Common myeloid progenitor, CD34-positive (primary cell): Measurements from ENCODE around the gene MAN1C1.
A peak's percentile ranks its signal among the peaks of the same experiment; 100 is the strongest.
"Not testable (repeated sequence)": the region's sequence is repeated elsewhere in the genome, so short reads cannot be mapped to it uniquely, and the experiment has no call there.

Experiments
- CTCF ChIA-PET: fragments of 350-600 bp; sonication (Branson Sonifier 250); formaldehyde crosslinking; loops from one replicate; lab custom pipeline; 2021; ENCODE audit warnings: antibody characterized with exemption; lab: Charles Lee
- POLR2A ChIA-PET: fragments of 350-600 bp; sonication (Branson Sonifier 250); formaldehyde crosslinking; loops from one replicate; lab custom pipeline; 2021; ENCODE audit warnings: antibody characterized with exemption; lab: Charles Lee
- DNase-seq, 3 donors: peaks; one replicate each; pipeline versions ENCODE4 v3.0.0 to v3.0.0-alpha.2; 2013
- H3K27ac ChIP-seq, 2 experiments: 1 replicate in 1 of 2; 2 replicates in 1 of 2; pipeline ENCODE4 v1.7.0; 2013; ENCODE audit warnings: inconsistent platforms in 2 of 2, low read length in 2 of 2, mild to moderate bottlenecking in 2 of 2, low read depth in 1 of 2, moderate library complexity in 1 of 2; ENCODE audit not compliant: severe bottlenecking in 2 of 2, insufficient read depth in 1 of 2, poor library complexity in 1 of 2
- H3K27me3 ChIP-seq, 5 experiments: replicated peaks in 2 of 5; 1 replicate in 3 of 5; 2 replicates in 2 of 5; pipeline versions ENCODE4 v1.6.1 to v1.7.0; 2013; ENCODE audit warnings: low read length in 4 of 5, mild to moderate bottlenecking in 2 of 5, moderate library complexity in 2 of 5, inconsistent platforms in 1 of 5; ENCODE audit not compliant: insufficient read depth in 5 of 5, control insufficient read depth in 4 of 5
- H3K36me3 ChIP-seq, 4 experiments: 1 replicate in 2 of 4; 2 replicates in 2 of 4; pipeline versions ENCODE4 v1.6.1 to v1.7.0; 2013; ENCODE audit warnings: low read length in 3 of 4, control low read depth in 1 of 4, mild to moderate bottlenecking in 1 of 4; ENCODE audit not compliant: control insufficient read depth in 4 of 4, insufficient read depth in 4 of 4
- H3K4me1 ChIP-seq, 4 experiments: 1 replicate in 3 of 4; 2 replicates in 1 of 4; pipeline versions ENCODE4 v1.6.1 to v1.7.1; 2013; ENCODE audit warnings: low read length in 3 of 4, mild to moderate bottlenecking in 3 of 4, control low read depth in 1 of 4, inconsistent platforms in 1 of 4, moderate library complexity in 1 of 4; ENCODE audit not compliant: control insufficient read depth in 4 of 4, insufficient read depth in 4 of 4; ENCODE audit errors: control extremely low read depth in 1 of 4
- H3K4me3 ChIP-seq, 7 experiments: 1 replicate in 4 of 7; 2 replicates in 3 of 7; pipeline versions ENCODE4 v1.5.1 to v1.7.0; 2013; ENCODE audit warnings: mild to moderate bottlenecking in 7 of 7, low read length in 6 of 7, moderate library complexity in 6 of 7, inconsistent platforms in 2 of 7, low read depth in 2 of 7, control low read depth in 1 of 7; ENCODE audit not compliant: insufficient read depth in 4 of 7, control insufficient read depth in 1 of 7; ENCODE audit errors: extremely low read depth in 1 of 7
- H3K9me3 ChIP-seq, 5 experiments: 1 replicate in 4 of 5; 2 replicates in 1 of 5; pipeline versions ENCODE4 v1.6.1 to v1.7.1; 2013; ENCODE audit warnings: low read length in 4 of 5, mild to moderate bottlenecking in 2 of 5, inconsistent platforms in 1 of 5, low read depth in 1 of 5, moderate library complexity in 1 of 5; ENCODE audit not compliant: control insufficient read depth in 4 of 5, insufficient read depth in 2 of 5; ENCODE audit errors: control extremely low read depth in 1 of 5
- WGBS: methylation state at CpG from one replicate; pipeline ENCODE4 v1.1.5; 2013; ENCODE audit not compliant: insufficient coverage; 5-methylcytosine and 5-hydroxymethylcytosine counted together

The MAN1C1 gene

DNA sequence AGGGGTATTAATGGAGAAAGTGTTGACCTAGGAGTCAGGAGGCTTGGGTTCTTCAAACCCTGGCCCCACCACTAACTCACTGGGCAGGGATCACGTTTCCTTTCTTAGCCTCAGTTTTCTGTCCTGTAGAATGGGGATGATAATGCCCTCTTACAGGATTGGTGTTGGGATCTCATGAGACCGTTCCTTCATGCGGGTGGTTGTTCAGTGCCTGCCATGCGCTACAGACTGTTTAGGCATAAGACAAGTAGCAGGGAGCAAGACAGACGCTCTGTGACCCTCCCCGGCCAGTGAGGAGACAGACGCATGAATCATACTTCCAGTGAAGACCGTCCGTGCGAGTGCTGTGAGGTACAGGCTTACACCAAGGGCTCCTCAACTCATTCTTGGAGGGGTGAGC lies 81.7 kb downstream of the MAN1C1 start:
- Histone ChIP-seq H3K4me1 (peaks cover 0 to 6% (median under 1%) of the 10 kb centered on the region in 4 experiments), H3K27me3 (no peaks in the 10 kb centered on the region), H3K36me3 (no peaks in the 10 kb centered on the region), H3K9me3 (no peaks in the 10 kb centered on the region), H3K4me3 (no peak overlapping the region), H3K27ac (no peak overlapping the region)
- CTCF ChIA-PET = interaction anchor here (0.7 to 1.5 kb wide), 5 partner anchors 23 to 87 kb away, joined by 3 to 4 read pairs (median 3); no protein-coding TSS in a partner anchor
- 100% methylated on average over 10 of the region's 10 CpGs for WGBS
- DNase-seq = no peak
- POLR2A ChIA-PET = no interaction called here

GRCh38 chr1:25699059-25699458 lies 82.5 kb downstream of the MAN1C1 start:
- CTCF ChIA-PET = interaction anchor here (0.6 to 1.5 kb wide), 10 partner anchors 14 to 112 kb away, joined by 3 to 4 read pairs (median 3); no protein-coding TSS in a partner anchor

GRCh38 chr1:25699500-25700143 lies 83.0 kb downstream of the MAN1C1 start:
- Histone ChIP-seq H3K36me3 (no peaks in the 10 kb centered on the region), H3K4me1 (peaks cover 0 to 11% (median 6%) of the 10 kb centered on the region in 4 experiments), H3K9me3 (no peaks in the 10 kb centered on the region), H3K27me3 (no peaks in the 10 kb centered on the region), H3K27ac (no peak overlapping the region), H3K4me3 (no peak overlapping the region)
- 97% methylated on average over 9 of the region's 10 CpGs for WGBS
- DNase-seq = no peak
- ChIA-PET CTCF (interaction anchor here (0.6 to 1.5 kb wide), 8 partner anchors 15 to 111 kb away, joined by 3 to 4 read pairs (median 3); no protein-coding TSS in a partner anchor), POLR2A (no interaction called here)

More at GRCh38 chr1:25699059-25699458, 82.5 kb downstream of the MAN1C1 start:
- DNase-seq, H3K4me3 ChIP-seq, POLR2A ChIA-PET, H3K36me3 ChIP-seq, H3K9me3 ChIP-seq, H3K27me3 ChIP-seq, H3K27ac ChIP-seq, H3K4me1 ChIP-seq: not testable (repeated sequence)
- WGBS = 96% methylated on average over 7 of the region's 8 CpGs

DNA sequence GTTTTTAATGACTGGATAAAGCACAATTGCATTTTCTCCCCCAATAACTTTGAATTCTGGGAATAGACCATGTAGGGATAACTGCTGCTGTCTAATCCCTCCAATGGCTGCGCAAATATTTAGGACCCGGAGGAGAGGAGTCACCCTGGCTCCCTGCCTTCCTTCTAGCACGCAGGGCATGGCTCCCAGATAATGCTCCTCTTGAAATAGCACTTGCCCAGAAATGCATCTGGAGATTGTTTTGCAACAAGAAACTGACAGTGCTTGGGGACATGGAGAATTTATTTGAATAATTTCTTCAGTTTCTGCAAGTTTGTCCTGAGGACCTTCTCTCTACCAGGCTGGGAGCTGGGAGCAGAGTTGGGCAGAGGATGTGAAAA lies 83.5 kb downstream of the MAN1C1 start:
- Histone ChIP-seq H3K4me3 (no peak overlapping the region), H3K27me3 (no peaks in the 10 kb centered on the region), H3K4me1 (peaks cover 0 to 11% (median 7%) of the 10 kb centered on the region in 4 experiments), H3K9me3 (no peaks in the 10 kb centered on the region), H3K36me3 (no peaks in the 10 kb centered on the region), H3K27ac (no peak overlapping the region)
- CTCF ChIA-PET = interaction anchor here (1.3 kb wide), 1 partner anchor 111 kb away, joined by 3 read pairs; no protein-coding TSS in a partner anchor
- WGBS = 79% methylated on average over 3 of the region's 3 CpGs
- POLR2A ChIA-PET = no interaction called here
- DNase-seq = no peak

DNA sequence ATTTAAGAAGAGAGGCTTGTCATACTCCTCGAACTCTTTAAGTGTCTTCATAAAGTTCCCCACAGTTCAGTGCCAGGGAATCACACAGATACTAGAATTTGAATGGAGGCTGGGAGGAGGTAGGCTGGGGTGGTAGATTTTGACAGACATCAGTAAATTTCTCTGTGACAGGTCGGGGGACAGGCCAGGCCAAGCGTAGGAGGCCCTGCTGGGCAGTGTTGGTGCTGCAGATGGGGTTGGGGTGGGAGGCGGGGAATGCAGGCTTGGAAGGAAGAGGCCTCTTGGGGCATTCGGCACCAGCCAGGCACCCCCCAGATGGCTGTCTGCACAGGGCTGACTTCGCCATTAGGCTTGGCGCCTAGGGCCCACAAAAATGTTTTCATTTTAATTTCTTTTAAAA lies 84.0 kb downstream of the MAN1C1 start:
- Histone ChIP-seq H3K27ac (no peak overlapping the region), H3K9me3 (no peaks in the 10 kb centered on the region), H3K36me3 (no peaks in the 10 kb centered on the region), H3K4me1 (peaks cover 0 to 11% (median 7%) of the 10 kb centered on the region in 4 experiments), H3K27me3 (no peaks in the 10 kb centered on the region), H3K4me3 (no peak overlapping the region)
- ChIA-PET CTCF (interaction anchor here (1.2 kb wide), 1 partner anchor 95 kb away, joined by 3 read pairs; no protein-coding TSS in a partner anchor), POLR2A (no interaction called here)
- WGBS = 68% methylated on average over 7 of the region's 7 CpGs
- DNase-seq = peak in 2 of 3 donors; percentile 37 to 46

GRCh38 chr1:25701030-25701785 lies 84.6 kb downstream of the MAN1C1 start:
- Histone ChIP-seq H3K27me3 (no peaks in the 10 kb centered on the region), H3K9me3 (no peaks in the 10 kb centered on the region), H3K27ac (no peak overlapping the region), H3K4me3 (no peak overlapping the region), H3K36me3 (no peaks in the 10 kb centered on the region), H3K4me1 (peaks cover 0 to 11% (median 7%) of the 10 kb centered on the region in 4 experiments)
- WGBS = 98% methylated on average over 8 of the region's 9 CpGs
- ChIA-PET POLR2A (no interaction called here), CTCF (interaction anchor here (1.0 to 1.2 kb wide), 2 partner anchors 9 to 94 kb away, joined by 3 to 4 read pairs; no protein-coding TSS in a partner anchor)
- no peak for DNase-seq
